ENCODE data around the gene RAB3C. TPM values are rescaled to one million over a fixed set of nuclear protein-coding genes. Genes with fewer than 3 reads are reported as not detected.

The RAB3C gene
- total RNA-seq, 1 experiment from 2014 or later: not detected

- CTCF ChIA-PET: interaction anchor here (0.6 to 1.1 kb wide), 4 partner anchors 11 to 97 kb away, joined by 3 to 6 read pairs (median 4); no protein-coding TSS in a partner anchor
- POLR2A ChIA-PET: no interaction called here
- no TSS peak for BruUV-seq (replicated peaks)
- DNase-seq (ENCODE audit: unreplicated experiment): no peak
- intact Hi-C loops (cut with micrococcal nuclease): no loop called here
- no peak overlapping the region for H3K4me3 Mint-ChIP-seq (ENCODE audit: unreplicated experiment)
- no peak overlapping the region for H3K27ac Mint-ChIP-seq (ENCODE audit: low read depth, unreplicated experiment)
- H3K36me3 Mint-ChIP-seq (ENCODE audit: insufficient read depth, unreplicated experiment): no peaks in the 10 kb centered on the region
- TF ChIP-seq, protein P1, sequence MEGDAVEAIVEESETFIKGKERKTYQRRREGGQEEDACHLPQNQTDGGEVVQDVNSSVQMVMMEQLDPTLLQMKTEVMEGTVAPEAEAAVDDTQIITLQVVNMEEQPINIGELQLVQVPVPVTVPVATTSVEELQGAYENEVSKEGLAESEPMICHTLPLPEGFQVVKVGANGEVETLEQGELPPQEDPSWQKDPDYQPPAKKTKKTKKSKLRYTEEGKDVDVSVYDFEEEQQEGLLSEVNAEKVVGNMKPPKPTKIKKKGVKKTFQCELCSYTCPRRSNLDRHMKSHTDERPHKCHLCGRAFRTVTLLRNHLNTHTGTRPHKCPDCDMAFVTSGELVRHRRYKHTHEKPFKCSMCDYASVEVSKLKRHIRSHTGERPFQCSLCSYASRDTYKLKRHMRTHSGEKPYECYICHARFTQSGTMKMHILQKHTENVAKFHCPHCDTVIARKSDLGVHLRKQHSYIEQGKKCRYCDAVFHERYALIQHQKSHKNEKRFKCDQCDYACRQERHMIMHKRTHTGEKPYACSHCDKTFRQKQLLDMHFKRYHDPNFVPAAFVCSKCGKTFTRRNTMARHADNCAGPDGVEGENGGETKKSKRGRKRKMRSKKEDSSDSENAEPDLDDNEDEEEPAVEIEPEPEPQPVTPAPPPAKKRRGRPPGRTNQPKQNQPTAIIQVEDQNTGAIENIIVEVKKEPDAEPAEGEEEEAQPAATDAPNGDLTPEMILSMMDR (IDR thresholded peaks at IDR 0.05; ENCODE audit: unreplicated experiment): no peak
- H3K27me3 Mint-ChIP-seq (ENCODE audit: insufficient read depth, unreplicated experiment): peaks cover 82% of the 10 kb centered on the region
- H3K9me3 Mint-ChIP-seq (ENCODE audit: unreplicated experiment): no peaks in the 10 kb centered on the region
- H3K4me1 Mint-ChIP-seq (ENCODE audit: insufficient read depth, unreplicated experiment): no peaks in the 10 kb centered on the region
Measured at GRCh38 chr5:58804291-58804690, 221.4 kb downstream of the RAB3C start.

DNA sequence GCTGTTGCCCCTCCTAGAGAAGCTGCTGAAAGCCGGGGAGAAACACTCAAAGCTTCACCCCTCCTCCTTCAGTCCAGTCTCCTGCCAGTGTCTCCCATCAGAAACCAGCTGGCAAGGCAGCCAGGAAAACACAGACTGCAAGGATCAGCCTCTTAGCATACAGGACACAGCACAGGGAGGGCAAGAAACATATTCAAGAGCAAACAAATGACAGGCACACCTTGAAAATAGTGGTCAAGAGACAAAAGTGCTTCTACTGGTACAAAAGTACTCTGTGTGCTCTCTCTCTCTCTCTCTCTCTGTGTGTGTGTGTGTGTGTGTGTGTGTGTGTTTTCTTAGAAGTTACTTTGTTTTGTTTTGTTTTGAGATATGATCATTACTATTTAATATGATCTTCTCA is 227.2 kb downstream of the RAB3C start:
- H3K27ac Mint-ChIP-seq (ENCODE audit: low read depth, unreplicated experiment): no peak overlapping the region
- intact Hi-C loops (cut with micrococcal nuclease): no loop called here
- TF ChIP-seq, protein P1 (IDR thresholded peaks at IDR 0.05; ENCODE audit: unreplicated experiment): no peak
- no TSS peak for BruUV-seq (replicated peaks)
- H3K36me3 Mint-ChIP-seq (ENCODE audit: insufficient read depth, unreplicated experiment): no peaks in the 10 kb centered on the region
- CTCF ChIA-PET: no interaction called here
- H3K4me1 Mint-ChIP-seq (ENCODE audit: insufficient read depth, unreplicated experiment): no peaks in the 10 kb centered on the region
- peaks cover 66% of the 10 kb centered on the region for H3K27me3 Mint-ChIP-seq (ENCODE audit: insufficient read depth, unreplicated experiment)
- no peak overlapping the region for H3K4me3 Mint-ChIP-seq (ENCODE audit: unreplicated experiment)
- H3K9me3 Mint-ChIP-seq (ENCODE audit: unreplicated experiment): no peaks in the 10 kb centered on the region
- POLR2A ChIA-PET: no interaction called here
- DNase-seq (ENCODE audit: unreplicated experiment): no peak

DNA sequence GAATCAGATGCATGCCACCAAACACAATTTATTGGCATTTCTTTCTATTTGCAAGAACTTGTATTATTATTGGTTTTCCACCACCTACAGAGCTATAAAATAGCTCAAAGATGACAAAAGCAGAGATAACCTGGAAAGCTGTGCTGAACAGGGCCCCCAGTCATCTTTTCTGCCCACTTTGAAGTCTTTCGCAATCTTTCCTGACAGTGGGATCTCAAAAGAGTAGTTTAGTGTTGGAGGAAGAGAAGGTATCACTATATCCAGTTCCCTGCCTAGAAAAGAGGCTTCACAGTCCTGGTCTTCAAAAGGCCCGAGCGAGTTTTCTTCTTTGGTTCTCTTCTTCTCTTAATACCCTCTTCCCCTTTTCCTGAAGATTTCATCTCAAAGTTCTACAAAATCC is 231.0 kb downstream of the RAB3C start:
- DNase-seq (ENCODE audit: unreplicated experiment): no peak
- no peaks in the 10 kb centered on the region for H3K9me3 Mint-ChIP-seq (ENCODE audit: unreplicated experiment)
- intact Hi-C loops (cut with micrococcal nuclease): loop anchor here (1.0 kb wide), 1 partner anchor 316 kb away; no protein-coding TSS in a partner anchor
- peaks cover 40% of the 10 kb centered on the region for H3K27me3 Mint-ChIP-seq (ENCODE audit: insufficient read depth, unreplicated experiment)
- TF ChIP-seq, protein P1 (IDR thresholded peaks at IDR 0.05; ENCODE audit: unreplicated experiment): no peak
- BruUV-seq (replicated peaks): no TSS peak
- H3K36me3 Mint-ChIP-seq (ENCODE audit: insufficient read depth, unreplicated experiment): no peaks in the 10 kb centered on the region
- H3K27ac Mint-ChIP-seq (ENCODE audit: low read depth, unreplicated experiment): no peak overlapping the region
- ChIA-PET CTCF (interaction anchor here (1.3 kb wide), 1 partner anchor 36 kb away, joined by 3 read pairs; no protein-coding TSS in a partner anchor), POLR2A (no interaction called here)
- H3K4me3 Mint-ChIP-seq (ENCODE audit: unreplicated experiment): no peak overlapping the region
- H3K4me1 Mint-ChIP-seq (ENCODE audit: insufficient read depth, unreplicated experiment): no peaks in the 10 kb centered on the region

- Mint-ChIP-seq H3K36me3 (ENCODE audit: insufficient read depth, unreplicated experiment) (no peaks in the 10 kb centered on the region), H3K27me3 (ENCODE audit: insufficient read depth, unreplicated experiment) (peaks cover 44% of the 10 kb centered on the region), H3K27ac (ENCODE audit: low read depth, unreplicated experiment) (no peak overlapping the region), H3K4me3 (ENCODE audit: unreplicated experiment) (no peak overlapping the region), H3K4me1 (ENCODE audit: insufficient read depth, unreplicated experiment) (no peaks in the 10 kb centered on the region), H3K9me3 (ENCODE audit: unreplicated experiment) (no peaks in the 10 kb centered on the region)
- TF ChIP-seq, protein P1 (IDR thresholded peaks at IDR 0.05; ENCODE audit: unreplicated experiment): no peak
- ChIA-PET CTCF (interaction anchor here (0.7 to 1.1 kb wide), 4 partner anchors 17 to 323 kb away, joined by 3 read pairs; no protein-coding TSS in a partner anchor), POLR2A (no interaction called here)
- no peak for DNase-seq (ENCODE audit: unreplicated experiment)
- BruUV-seq (replicated peaks): no TSS peak
- intact Hi-C loops (cut with micrococcal nuclease): no loop called here
Measured at GRCh38 chr5:58816181-58816731, 233.4 kb downstream of the RAB3C start.
